HG02885 (cell line): ENCODE results near the gene MFAP5.
A peak's percentile ranks its signal among the peaks of the same experiment; 100 is the strongest.
"Not testable (repeated sequence)": the region's sequence is repeated elsewhere in the genome, so short reads cannot be mapped to it uniquely, and the experiment has no call there.

ENCODE experiments used
- ATAC-seq: cut with Tn5 transposase; IDR thresholded peaks from one replicate; pipeline ENCODE4 v1.9.1; 2021; ENCODE audit warnings: mild to moderate bottlenecking; ENCODE audit not compliant: unreplicated experiment, poor library complexity

Gene MFAP5

DNA sequence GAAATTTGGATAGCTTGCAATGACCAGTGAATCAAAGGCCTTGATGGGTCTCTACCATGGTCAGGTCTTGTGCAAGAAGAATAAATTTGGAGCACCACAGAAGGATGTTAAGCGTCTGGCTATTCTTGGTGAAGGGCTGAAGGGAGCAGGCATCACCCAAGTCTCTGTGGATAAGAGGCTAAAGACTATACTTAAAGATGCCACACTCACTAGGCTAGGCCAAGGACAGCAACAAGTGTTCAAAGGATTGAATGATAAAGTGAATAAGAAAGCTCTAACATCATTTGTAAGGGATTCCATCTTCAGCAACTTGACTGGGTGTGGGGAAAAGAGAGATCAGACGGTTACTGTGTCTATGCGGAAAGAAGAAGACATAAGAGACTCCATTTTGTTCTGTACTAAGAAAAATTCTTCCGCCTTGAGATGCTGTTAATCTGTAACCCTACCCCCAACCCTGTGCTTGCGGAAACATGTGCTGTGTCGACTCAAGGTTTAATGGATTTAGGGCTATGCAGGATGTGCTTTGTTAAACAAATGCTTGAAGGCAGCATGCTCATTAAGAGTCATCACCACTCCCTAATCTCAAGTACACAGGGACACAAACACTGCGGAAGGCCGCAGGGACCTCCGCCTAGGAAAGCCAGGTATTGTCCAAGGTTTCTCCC lies 27.2 kb downstream of the MFAP5 start:
- ATAC-seq, result not testable (repeated sequence)

DNA sequence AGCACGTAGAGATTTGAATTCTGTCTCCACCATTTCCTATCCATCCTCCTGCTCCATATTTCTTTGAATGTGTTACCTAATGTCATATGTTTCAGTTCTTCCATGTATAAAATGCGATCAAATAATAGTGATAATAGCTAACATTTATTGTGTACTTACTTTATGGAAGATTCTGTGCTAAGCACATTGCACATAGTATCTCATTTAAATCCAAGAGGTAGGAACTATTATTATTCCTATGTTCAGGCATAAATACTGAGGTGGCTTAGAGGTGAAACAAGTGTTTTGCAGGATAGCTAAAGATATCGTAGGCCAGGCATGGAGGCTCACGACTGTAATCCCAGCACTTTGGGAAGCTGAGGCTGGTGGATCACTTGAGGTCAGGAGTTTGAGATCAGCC lies 32.5 kb downstream of the MFAP5 start:
- no peak for ATAC-seq

DNA sequence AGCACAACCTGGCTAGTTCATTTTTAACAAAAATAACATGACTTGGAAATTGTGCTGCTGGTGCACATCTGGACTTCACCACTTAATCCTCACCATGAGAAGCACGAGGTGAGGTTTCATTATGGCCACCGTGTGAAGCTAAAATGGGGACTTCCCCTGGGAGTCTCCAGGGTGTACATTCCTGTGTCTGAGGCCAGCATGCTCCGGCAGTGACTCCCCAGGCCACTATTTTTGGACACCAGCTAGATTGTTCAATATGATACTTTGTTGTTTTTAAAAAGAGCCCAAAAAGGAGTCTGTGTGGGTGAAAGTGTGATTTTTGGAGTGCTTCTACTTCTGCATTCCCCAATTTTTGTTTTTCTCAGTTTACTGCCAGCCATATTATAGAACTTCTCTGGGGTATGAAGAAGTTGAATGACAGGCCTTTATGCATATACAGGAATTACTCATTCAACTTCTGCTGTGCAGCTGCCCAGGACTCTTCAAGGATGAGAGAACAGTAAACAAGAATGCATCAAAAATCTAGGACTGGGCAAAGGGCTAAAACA lies 33.1 kb downstream of the MFAP5 start:
- peak; percentile 95 for ATAC-seq

DNA sequence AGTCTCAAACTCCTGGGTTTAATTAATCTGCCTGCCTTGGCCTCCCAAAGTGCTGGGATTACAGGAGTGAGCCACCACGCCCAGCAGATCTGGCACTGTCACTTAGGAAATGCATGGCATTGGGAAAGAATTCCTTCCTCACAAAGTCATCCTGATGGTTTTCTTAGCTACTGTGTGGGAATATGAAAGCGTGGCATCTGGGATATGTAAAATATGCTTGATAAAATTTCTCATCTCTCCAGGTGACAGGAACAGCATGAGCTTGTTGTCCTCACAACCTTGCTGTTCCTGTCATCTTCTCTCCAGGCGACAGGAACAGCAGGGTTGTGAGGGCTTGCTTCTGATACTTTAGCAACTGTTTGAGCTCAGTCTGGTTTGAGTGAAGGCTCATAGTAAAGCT lies 33.9 kb downstream of the MFAP5 start:
- ATAC-seq, result no peak

DNA sequence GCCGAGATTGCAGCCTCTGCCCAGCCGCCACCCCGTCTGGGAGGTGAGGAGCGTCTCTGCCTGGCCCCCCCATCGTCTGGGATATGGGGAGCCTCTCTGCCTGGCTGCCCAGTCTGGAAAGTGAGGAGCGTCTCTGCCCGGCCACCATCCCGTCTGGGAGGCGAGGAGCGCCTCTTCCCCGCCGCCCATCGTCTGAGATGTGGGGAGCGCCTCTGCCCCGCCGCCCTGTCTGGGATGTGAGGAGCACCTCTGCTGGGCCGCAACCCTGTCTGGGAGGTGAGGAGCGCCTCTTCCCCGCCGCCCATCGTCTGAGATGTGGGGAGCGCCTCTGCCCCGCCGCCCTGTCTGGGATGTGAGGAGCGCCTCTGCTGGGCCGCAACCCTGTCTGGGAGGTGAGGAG lies 37.9 kb downstream of the MFAP5 start:
- not testable (repeated sequence) for ATAC-seq

DNA sequence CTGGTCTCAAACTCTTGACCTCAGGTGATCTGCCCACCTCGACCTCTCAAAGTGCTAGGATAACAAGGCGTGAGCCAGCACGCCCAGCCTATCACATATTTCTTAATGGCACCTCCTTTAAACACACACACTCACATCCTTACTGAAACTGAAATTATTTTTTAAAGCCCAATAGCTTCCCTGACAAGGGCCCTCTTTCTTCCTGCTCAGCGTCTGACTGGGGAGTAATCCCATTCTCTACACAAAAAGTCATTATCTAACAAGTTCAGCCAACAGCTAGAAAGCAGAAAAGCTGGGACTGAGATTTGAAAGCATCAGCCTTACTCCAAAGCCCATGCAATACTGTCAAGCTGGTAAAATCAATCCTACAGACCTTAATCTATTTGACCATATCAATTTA lies 40.0 kb downstream of the MFAP5 start:
- ATAC-seq, result no peak

DNA sequence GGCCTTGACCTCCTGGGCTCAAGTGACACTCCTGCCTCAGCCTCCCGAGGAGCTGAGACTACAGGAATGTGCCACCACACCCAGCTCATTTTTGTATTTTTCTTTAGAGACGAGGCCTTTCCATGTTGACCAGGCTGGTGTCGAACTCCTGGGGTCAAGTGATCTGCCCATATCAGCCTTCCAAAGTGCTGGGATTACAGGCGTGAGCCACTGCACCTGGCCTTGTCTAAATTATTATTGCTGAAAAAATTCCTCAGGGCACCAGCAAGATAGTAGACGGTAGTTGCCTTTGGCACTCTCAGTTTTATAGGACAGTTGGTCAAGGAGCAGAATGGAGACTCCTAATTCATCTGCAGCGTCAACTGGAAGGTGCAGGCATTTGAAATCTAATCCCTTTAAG lies 47.4 kb downstream of the MFAP5 start:
- no peak for ATAC-seq

DNA sequence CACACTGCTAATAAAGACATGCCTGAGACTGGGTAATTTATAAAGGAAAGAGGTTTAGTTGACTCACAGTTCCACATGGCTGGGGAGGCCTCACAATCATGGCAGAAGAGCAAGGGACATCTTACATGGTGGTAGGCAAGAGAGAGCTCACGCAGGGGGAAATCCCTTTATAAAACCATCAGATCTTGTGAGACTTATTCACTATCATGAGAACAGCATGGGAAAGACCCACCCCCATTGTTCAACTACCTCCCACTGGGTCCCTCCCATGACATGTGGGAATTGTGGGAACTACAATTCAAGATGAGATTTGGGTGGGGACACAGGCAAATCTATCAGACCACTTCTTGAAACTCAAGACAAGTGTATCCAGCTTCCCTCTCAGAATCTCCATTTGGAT lies 48.7 kb downstream of the MFAP5 start:
- ATAC-seq, result not testable (repeated sequence)

DNA sequence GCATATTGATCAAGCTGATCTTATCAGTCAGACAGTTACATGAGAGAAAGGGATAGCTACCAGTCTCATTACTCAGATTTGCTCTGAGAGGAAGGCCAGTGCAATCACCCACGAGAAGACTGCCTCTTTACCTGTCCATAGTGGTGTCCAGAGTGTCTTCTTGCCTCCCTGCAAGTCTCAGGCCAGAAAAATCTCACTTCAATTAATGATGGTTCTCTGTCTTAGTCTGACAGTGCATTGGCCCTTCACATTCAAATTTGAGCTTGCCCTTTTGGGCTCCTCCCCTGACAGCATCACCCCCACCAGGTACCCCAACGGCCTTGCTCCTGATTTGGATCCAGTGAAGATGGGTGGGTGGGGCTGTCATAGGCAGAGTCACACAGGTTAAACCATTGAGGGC lies 50.0 kb downstream of the MFAP5 start, which contains the start of gene AICDA:
Gene AICDA (minus strand): TSS at position 231 of the 400 bp plus-strand sequence. CDS start 92 bp downstream, at position 139.
- ATAC-seq, result no peak

DNA sequence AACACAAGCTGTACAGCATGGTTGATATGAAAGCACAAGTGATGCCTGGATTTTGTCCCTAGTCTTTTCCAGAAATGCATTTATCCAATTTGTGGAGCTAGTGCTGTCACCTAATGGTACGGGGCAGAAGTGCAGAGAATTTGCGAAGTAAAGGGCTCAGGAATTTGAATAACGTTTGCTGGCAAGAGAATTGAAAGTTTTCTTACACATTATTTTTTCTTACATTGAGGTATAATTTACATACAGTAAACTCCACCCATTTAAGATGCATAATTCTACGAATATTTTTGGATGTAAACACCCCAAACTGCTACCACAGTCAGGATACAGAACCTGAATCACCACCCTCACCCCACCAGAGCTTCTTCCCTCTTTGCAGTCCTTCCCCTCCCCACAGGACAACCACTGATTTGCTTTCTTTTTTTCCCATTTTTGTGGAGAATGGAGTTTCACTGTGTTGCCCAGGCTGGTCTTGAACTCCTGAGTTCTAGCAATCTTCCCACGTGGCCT lies 53.5 kb downstream of the MFAP5 start:
- ATAC-seq, result no peak

DNA sequence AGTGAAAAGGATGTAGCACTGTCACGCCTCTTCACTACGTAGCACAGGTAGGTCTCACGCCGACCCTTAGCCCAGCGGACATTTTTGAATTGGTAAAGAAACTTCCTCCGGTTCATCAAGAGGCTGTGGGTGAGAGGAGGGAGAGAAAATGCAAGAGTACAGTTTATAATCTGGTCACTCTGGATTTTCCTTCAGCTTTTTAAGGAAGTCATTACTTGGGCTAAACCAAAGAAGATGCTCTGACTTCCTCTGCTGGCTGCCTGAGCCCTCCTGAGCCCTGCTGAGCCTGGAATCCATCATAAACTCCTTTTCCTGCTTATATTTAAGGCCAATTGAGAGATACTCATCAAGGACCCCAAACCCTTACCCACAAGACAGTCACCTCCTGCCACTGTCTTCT lies 55.7 kb downstream of the MFAP5 start:
- ATAC-seq, result no peak

DNA sequence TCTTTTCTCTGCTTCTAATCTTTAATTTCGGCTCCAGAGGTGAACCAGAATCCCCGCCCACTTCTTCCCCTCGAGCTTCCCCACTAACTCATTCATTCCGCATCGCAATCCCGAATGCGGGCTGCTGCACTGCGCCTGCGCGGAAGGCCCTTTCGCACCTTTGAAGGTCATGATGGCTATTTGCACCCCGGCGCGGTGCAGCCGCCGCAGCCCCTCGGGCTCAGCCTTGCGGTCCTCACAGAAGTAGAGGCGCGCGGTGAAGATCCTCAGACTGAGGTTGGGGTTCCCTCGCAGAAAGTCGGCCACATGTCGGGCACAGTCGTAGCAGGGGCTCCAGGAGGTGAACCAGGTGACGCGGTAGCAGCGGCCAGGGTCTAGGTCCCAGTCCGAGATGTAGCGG lies 57.6 kb downstream of the MFAP5 start:
- ATAC-seq, result no peak

DNA sequence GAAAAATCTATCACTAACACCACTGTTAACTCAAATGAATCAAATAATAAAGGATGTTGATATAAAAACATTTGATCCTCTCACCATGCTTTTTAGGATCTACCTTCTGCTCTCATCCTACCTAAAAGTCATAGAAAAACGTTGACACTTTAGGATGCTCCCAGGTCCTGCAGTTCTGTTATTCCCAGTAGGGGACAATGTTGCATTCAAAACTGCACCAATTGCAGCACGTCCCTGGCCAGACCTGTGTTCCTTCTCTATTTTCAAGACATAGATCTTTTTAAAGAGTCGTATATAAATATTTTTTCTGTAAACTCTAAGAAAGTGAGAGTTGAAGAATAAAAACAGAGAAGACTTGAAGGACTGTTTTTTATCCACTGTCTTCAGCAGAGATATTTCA lies 58.8 kb downstream of the MFAP5 start:
- ATAC-seq, result no peak

DNA sequence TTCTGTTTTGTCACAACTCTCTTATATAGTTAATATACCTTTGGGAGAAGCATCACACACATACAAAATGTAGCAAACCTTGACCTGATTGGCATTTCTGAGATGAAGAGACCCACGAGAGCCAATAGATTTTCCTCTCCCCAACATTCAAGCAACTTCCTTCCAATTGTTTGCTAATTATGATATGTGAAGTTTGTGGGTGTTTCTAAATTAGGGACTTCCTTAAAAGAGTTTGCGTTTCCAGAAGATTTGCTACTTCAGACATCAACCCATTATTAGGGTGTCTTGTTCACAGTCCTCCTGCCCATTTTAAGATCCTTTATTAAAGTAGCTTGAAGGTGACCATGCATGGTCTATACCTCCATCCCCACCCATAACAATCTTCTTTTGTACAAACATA lies 59.3 kb downstream of the MFAP5 start:
- ATAC-seq, result no peak

DNA sequence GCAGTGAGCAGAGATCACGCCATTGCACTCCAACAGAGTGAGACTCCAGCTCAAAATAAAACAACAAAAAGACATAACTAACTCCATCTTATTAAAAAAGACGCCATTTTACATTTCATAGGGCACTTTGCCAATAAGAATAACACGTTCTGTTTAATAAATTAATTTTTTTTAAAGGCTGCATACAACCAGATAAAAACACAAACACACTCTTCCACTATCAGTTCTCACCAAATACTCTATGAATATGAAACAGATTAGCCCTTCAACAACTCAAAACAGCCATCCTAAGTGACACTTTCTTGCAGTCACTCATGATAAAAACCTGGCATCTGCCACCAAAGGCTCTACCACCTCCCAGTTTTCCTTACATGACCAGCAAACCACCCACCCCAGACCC lies 66.1 kb downstream of the MFAP5 start:
- ATAC-seq, result no peak
